Measurements from ENCODE around the gene OR2AE1. TPM values are rescaled to one million over a fixed set of nuclear protein-coding genes. Genes with fewer than 3 reads are reported as not detected.

Gene OR2AE1
- total RNA-seq (not detected in 2 replicates), polyA plus RNA-seq (not detected in 2 replicates)

DNA sequence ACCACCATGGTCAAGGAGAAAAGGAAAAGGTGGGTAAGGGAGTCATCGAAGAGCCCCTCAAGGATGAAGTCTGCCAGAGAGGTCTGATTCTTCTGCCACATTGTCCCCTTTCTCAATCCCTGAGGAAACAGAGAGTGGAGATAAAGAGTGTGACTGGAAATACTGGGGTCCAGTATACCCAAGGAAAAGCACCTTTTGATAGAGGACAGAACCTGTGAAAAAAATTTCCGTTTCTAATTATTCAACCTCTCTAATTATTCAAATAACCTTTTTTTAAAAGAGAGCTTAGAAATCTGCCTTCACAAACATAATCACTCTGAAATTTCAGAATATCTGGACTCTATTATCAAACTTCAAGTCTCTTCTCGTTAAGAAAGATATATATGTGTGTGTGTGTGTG, at the start of gene OR2AE1:
Gene OR2AE1 (minus strand): TSS at position 101 of the 400 bp plus-strand sequence. CDS start 0 bp downstream, at position 101.
- Histone ChIP-seq H3K4me3 (no peak within 1 kb of the TSS), H3K9me3 (ENCODE audit: low read depth) (no peaks in the 10 kb centered on the region), H3K4me1 (ENCODE audit: low read depth) (no peaks in the 10 kb centered on the region), H3K36me3 (no peaks in the 10 kb centered on the region), H3K27me3 (no peaks in the 10 kb centered on the region), H3K27ac (no peak within 1 kb of the TSS)
- DNase-seq (ENCODE audit: low read depth in 1 of 2, low spot score in 1 of 2), result no peak
- no peak for TF ChIP-seq CTCF (IDR thresholded peaks at IDR 0.05; ENCODE audit: low read depth, low read length)

DNA sequence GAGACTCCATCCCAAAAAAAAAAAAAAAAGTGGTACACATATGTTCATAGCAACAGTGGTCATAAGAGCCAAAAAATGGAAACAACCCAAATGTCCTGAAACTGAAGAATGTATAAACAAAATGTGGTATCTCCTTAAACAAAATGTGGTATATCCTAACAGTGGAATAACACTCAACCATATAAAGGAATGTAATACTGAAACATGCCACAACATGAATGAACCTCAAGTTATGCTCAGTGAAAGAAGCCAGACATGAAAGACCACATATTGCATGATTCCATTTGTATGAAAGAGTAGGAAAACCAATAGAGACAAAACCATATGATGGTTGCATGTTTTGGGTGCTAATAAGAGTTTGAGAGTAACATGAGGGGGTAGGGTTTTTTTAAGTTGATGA, 49.5 kb upstream of the OR2AE1 start:
- no peak overlapping the region for H3K4me3 ChIP-seq
- H3K36me3 ChIP-seq, result no peaks in the 10 kb centered on the region
- H3K4me1 ChIP-seq (ENCODE audit: low read depth), result no peaks in the 10 kb centered on the region
- peaks cover 12% of the 10 kb centered on the region for H3K27me3 ChIP-seq
- TF ChIP-seq CTCF (IDR thresholded peaks at IDR 0.05; ENCODE audit: low read depth, low read length), result no peak
- DNase-seq (ENCODE audit: low read depth in 1 of 2, low spot score in 1 of 2), result no peak
- no peaks in the 10 kb centered on the region for H3K9me3 ChIP-seq (ENCODE audit: low read depth)
- H3K27ac ChIP-seq, result no peak overlapping the region

GRCh38 chr7:99923200-99923599, 46.4 kb upstream of the OR2AE1 start:
- no peak for DNase-seq (ENCODE audit: low read depth in 1 of 2, low spot score in 1 of 2)
- Histone ChIP-seq H3K27me3 (peaks cover 11% of the 10 kb centered on the region), H3K9me3 (ENCODE audit: low read depth) (no peaks in the 10 kb centered on the region), H3K36me3 (no peaks in the 10 kb centered on the region), H3K27ac (no peak overlapping the region), H3K4me1 (ENCODE audit: low read depth) (peaks cover 2% of the 10 kb centered on the region), H3K4me3 (no peak overlapping the region)
- no peak for TF ChIP-seq CTCF (IDR thresholded peaks at IDR 0.05; ENCODE audit: low read depth, low read length)

GRCh38 chr7:99920149-99920548, 43.3 kb upstream of the OR2AE1 start:
- Histone ChIP-seq H3K36me3 (no peaks in the 10 kb centered on the region), H3K27me3 (no peaks in the 10 kb centered on the region), H3K4me1 (ENCODE audit: low read depth) (peaks cover 2% of the 10 kb centered on the region), H3K4me3 (peak overlapping the region; percentile 57), H3K9me3 (ENCODE audit: low read depth) (no peaks in the 10 kb centered on the region), H3K27ac (no peak overlapping the region)
- no peak for DNase-seq (ENCODE audit: low read depth in 1 of 2, low spot score in 1 of 2)
- no peak for TF ChIP-seq CTCF (IDR thresholded peaks at IDR 0.05; ENCODE audit: low read depth, low read length)

- no peaks in the 10 kb centered on the region for H3K36me3 ChIP-seq
- H3K27me3 ChIP-seq, result no peaks in the 10 kb centered on the region
- peak overlapping the region; percentile 57 for H3K4me3 ChIP-seq
- peak overlapping the region; percentile 77 for H3K27ac ChIP-seq
- H3K4me1 ChIP-seq (ENCODE audit: low read depth), result peaks cover 2% of the 10 kb centered on the region
- TF ChIP-seq CTCF (IDR thresholded peaks at IDR 0.05; ENCODE audit: low read depth, low read length), result no peak
- no peak for DNase-seq (ENCODE audit: low read depth in 1 of 2, low spot score in 1 of 2)
- H3K9me3 ChIP-seq (ENCODE audit: low read depth), result no peaks in the 10 kb centered on the region
These were observed 42.9 kb upstream of the OR2AE1 start for GRCh38 chr7:99919814-99920112.
